Liver (tissue), 3 donors: ENCODE data around the gene DNAJC7.
"Not testable (repeated sequence)": the region's sequence is repeated elsewhere in the genome, so short reads cannot be mapped to it uniquely, and the experiment has no call there.

Experiments used
- JUND ChIP-seq, 2 donors: IDR thresholded peaks; 2 replicates each; pipeline ENCODE4 v1.6.1; 2016; ENCODE audit warnings: antibody characterized with exemption in 2 of 2
- TAF1 ChIP-seq: conservative IDR thresholded peaks from 2 replicates; pipeline ENCODE4 v1.6.1; 2016; ENCODE audit warnings: antibody characterized with exemption, mild to moderate bottlenecking
- TF ChIP-seq, protein P1 (sequence below): fragments of 150-350 bp; IDR thresholded peaks from 2 replicates; pipeline ENCODE4 v1.5.1; 2017; ENCODE audit warnings: improper control_type of control experiment, low read depth, low read length; ENCODE audit not compliant: missing input control
- TF ChIP-seq, protein P2 (sequence below): IDR thresholded peaks from 2 replicates; pipeline ENCODE4 v1.6.1; 2016; ENCODE audit warnings: antibody characterized with exemption
- donor health status: healthy.
- donor health status: healthy.

DNA sequence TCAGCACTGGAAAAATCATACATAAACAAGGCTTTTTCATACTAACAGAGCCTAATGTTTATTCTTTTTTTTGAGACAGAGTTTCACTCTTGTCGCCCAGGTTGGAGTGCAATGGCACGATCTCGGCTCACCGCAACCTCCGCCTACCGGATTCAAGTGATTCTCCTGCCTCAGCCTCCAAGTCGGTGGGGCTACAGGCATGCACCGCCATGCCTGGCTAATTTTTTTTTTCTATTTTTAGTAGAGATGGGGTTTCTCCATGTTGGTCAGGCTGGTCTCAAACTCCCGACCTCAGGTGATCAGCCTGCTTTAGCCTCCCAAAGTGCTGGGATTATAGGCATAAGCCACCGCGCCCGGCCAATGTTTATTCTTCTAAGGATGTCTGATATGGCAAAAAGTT is 3.5 kb downstream of the DNAJC7 start:
- TF ChIP-seq, protein P1, sequence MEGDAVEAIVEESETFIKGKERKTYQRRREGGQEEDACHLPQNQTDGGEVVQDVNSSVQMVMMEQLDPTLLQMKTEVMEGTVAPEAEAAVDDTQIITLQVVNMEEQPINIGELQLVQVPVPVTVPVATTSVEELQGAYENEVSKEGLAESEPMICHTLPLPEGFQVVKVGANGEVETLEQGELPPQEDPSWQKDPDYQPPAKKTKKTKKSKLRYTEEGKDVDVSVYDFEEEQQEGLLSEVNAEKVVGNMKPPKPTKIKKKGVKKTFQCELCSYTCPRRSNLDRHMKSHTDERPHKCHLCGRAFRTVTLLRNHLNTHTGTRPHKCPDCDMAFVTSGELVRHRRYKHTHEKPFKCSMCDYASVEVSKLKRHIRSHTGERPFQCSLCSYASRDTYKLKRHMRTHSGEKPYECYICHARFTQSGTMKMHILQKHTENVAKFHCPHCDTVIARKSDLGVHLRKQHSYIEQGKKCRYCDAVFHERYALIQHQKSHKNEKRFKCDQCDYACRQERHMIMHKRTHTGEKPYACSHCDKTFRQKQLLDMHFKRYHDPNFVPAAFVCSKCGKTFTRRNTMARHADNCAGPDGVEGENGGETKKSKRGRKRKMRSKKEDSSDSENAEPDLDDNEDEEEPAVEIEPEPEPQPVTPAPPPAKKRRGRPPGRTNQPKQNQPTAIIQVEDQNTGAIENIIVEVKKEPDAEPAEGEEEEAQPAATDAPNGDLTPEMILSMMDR, result not testable (repeated sequence)
- TF ChIP-seq, protein P2, sequence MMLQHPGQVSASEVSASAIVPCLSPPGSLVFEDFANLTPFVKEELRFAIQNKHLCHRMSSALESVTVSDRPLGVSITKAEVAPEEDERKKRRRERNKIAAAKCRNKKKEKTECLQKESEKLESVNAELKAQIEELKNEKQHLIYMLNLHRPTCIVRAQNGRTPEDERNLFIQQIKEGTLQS, result not testable (repeated sequence)
- TF ChIP-seq TAF1; JUND (IDR thresholded peaks at IDR 0.05): not testable (repeated sequence)
